GM23338 (cell line): ENCODE data around the gene LMNTD2.

Experiments
- CREB1 ChIP-seq: fragments of 250-450 bp; sonication (Bioruptor Pico); IDR thresholded peaks from 2 replicates; pipeline ENCODE4 v1.5.0; 2020; ENCODE audit warnings: low read depth, mild to moderate bottlenecking, moderate library complexity
- CTCF ChIP-seq, 2 experiments: fragments of 200-600 bp in 1 of 2; sonication (generic) in 1 of 2; conservative IDR thresholded peaks; 2 replicates each; pipeline versions ENCODE4 v1.5.1 to v1.6.1; 2016 to 2017; ENCODE audit warnings: antibody characterized with exemption in 2 of 2, low read depth in 2 of 2, mild to moderate bottlenecking in 2 of 2, moderate library complexity in 1 of 2
- ETS1 ChIP-seq: IDR thresholded peaks from 2 replicates; pipeline ENCODE4 v1.6.1; 2016; ENCODE audit warnings: antibody characterized with exemption
- EZH2 ChIP-seq: fragments of 200-600 bp; sonication (generic); IDR thresholded peaks from one replicate; pipeline ENCODE4 v1.8.0; 2017; ENCODE audit warnings: antibody characterized with exemption, mild to moderate bottlenecking, low read depth; ENCODE audit not compliant: unreplicated experiment
- EZH2phosphoT487 ChIP-seq: fragments of 200-600 bp; sonication (generic); IDR thresholded peaks from one replicate; pipeline ENCODE4 v1.8.1; 2018; ENCODE audit warnings: antibody characterized with exemption; ENCODE audit not compliant: unreplicated experiment
- JUNB ChIP-seq: IDR thresholded peaks from one replicate; pipeline ENCODE4 v1.6.1; 2016; ENCODE audit warnings: antibody characterized with exemption; ENCODE audit not compliant: unreplicated experiment
- POLR2AphosphoS5 ChIP-seq: IDR thresholded peaks from 2 replicates; pipeline ENCODE4 v1.6.1; 2016; ENCODE audit warnings: antibody characterized with exemption, low read depth
- REST ChIP-seq: IDR thresholded peaks from one replicate; pipeline ENCODE4 v1.6.1; 2018; ENCODE audit warnings: antibody characterized with exemption; ENCODE audit not compliant: unreplicated experiment
- STAT1 ChIP-seq: IDR thresholded peaks from one replicate; pipeline ENCODE4 v1.6.1; 2016; ENCODE audit warnings: antibody characterized with exemption; ENCODE audit not compliant: unreplicated experiment
- ZNF114 ChIP-seq: fragments of 250-450 bp; sonication (Bioruptor Pico); IDR thresholded peaks from 2 replicates; pipeline ENCODE4 v1.5.0; 2020; ENCODE audit warnings: mild to moderate bottlenecking, moderate library complexity

- peak; percentile 49 to 64 for TF ChIP-seq CTCF (conservative IDR thresholded peaks at IDR 0.05; ENCODE audit: low read depth in 2 of 2)
- no peak for TF ChIP-seq EZH2phosphoT487
- no peak for TF ChIP-seq POLR2AphosphoS5
- no peak for TF ChIP-seq EZH2
- no peak for TF ChIP-seq REST
- no peak for TF ChIP-seq CREB1 (CRISPR knock-in tag)
- TF ChIP-seq JUNB, result no peak
- TF ChIP-seq ETS1, result no peak
- TF ChIP-seq ZNF114 (CRISPR knock-in tag), result no peak
- no peak for TF ChIP-seq STAT1
Observed at GRCh38 chr11:597166-597725, 36.7 kb upstream of the LMNTD2 start.
